ENCODE results near the gene ZIC4.

DNA sequence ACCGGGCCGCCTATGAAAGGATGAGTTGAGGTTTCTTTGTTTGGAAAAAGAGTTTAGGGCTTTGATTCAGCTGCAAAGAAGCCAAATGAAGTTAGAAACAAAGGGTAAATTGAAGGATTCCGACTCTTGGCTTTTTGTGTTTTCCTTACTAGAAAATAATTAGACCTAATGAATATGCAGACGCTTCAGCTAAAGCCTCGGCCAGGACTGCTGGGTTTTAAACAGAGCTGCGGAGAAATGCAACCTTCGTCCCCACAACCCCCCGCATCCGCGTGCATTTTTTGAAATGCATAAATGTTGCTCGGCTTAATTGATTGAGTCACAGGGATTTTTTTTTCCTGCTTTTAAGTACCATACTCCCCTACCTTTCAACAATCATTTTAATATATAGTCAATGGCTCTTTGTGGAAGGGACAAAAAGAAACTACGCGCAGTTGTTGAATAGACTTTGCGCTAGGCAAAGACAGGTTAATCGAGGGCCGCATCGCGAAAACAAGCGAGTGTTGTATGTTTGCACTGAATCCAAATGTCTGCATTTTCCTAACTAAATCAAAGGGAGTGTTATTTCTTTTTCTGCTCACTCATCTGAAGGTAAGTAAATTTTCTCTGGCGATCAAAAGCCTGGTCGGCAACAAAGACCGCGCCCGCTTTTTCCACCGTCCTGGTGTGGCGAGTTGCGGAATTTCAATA is 1.3 kb upstream of the ZIC4 start:
- TF ChIP-seq, protein P1, sequence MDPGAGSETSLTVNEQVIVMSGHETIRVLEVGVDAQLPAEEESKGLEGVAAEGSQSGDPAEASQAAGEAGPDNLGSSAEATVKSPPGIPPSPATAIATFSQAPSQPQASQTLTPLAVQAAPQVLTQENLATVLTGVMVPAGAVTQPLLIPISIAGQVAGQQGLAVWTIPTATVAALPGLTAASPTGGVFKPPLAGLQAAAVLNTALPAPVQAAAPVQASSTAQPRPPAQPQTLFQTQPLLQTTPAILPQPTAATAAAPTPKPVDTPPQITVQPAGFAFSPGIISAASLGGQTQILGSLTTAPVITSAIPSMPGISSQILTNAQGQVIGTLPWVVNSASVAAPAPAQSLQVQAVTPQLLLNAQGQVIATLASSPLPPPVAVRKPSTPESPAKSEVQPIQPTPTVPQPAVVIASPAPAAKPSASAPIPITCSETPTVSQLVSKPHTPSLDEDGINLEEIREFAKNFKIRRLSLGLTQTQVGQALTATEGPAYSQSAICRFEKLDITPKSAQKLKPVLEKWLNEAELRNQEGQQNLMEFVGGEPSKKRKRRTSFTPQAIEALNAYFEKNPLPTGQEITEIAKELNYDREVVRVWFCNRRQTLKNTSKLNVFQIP (CRISPR knock-in tag; IDR thresholded peaks at IDR 0.05; ENCODE audit: borderline replicate concordance, low read depth) = no peak
- TF ChIP-seq ZFP3 (CRISPR knock-in tag; IDR thresholded peaks at IDR 0.05) = no peak
- TF ChIP-seq ARNTL (CRISPR knock-in tag; IDR thresholded peaks at IDR 0.05; ENCODE audit: borderline replicate concordance, low read depth) = no peak
- TF ChIP-seq ZC3H10 (CRISPR knock-in tag; IDR thresholded peaks at IDR 0.05) = no peak
- TF ChIP-seq ESRRG (CRISPR knock-in tag; IDR thresholded peaks at IDR 0.05) = no peak
- TF ChIP-seq CSDC2 (CRISPR knock-in tag; IDR thresholded peaks at IDR 0.05) = no peak
- TF ChIP-seq PATZ1 (CRISPR knock-in tag; IDR thresholded peaks at IDR 0.05; ENCODE audit: borderline replicate concordance) = no peak
